NCI-H2029 (cell line): ENCODE results near the gene CFAP157.
A peak's percentile ranks its signal among the peaks of the same experiment; 100 is the strongest.
"Not testable (repeated sequence)": the region's sequence is repeated elsewhere in the genome, so short reads cannot be mapped to it uniquely, and the experiment has no call there.

Experiments
- DNase-seq: peaks from one replicate; lab custom pipeline; 2025; lab: John Stamatoyannopoulos, UW

CFAP157 gene

GRCh38 chr9:127735530-127736185, 28.9 kb downstream of the CFAP157 start:
- no peak for DNase-seq

- no peak for DNase-seq
These were observed 31.9 kb downstream of the CFAP157 start for GRCh38 chr9:127738666-127739065.

- no peak for DNase-seq
These were observed 33.0 kb downstream of the CFAP157 start for GRCh38 chr9:127739614-127740330.

- DNase-seq = peak; percentile 43
These were observed 35.1 kb downstream of the CFAP157 start for GRCh38 chr9:127741831-127742434.

GRCh38 chr9:127742435-127743088, 35.8 kb downstream of the CFAP157 start:
- peak; percentile 77 for DNase-seq

- no peak for DNase-seq
These were observed 37.8 kb downstream of the CFAP157 start for GRCh38 chr9:127744398-127745110.

- no peak for DNase-seq
These were observed 40.3 kb downstream of the CFAP157 start for GRCh38 chr9:127746959-127747569.

- no peak for DNase-seq
These were observed 42.5 kb downstream of the CFAP157 start for GRCh38 chr9:127749090-127749787.

- DNase-seq = no peak
These were observed 44.7 kb downstream of the CFAP157 start for GRCh38 chr9:127751269-127752054.

- DNase-seq = no peak
These were observed 46.4 kb downstream of the CFAP157 start for GRCh38 chr9:127753148-127753547.

GRCh38 chr9:127753622-127754021, 46.8 kb downstream of the CFAP157 start:
- DNase-seq = no peak

GRCh38 chr9:127754099-127755060, 47.6 kb downstream of the CFAP157 start:
- no peak for DNase-seq

GRCh38 chr9:127755061-127756060, 48.6 kb downstream of the CFAP157 start:
- DNase-seq = no peak

GRCh38 chr9:127756233-127756632, 49.4 kb downstream of the CFAP157 start:
- no peak for DNase-seq

- not testable (repeated sequence) for DNase-seq
These were observed 50.0 kb downstream of the CFAP157 start for GRCh38 chr9:127756776-127757175.

- DNase-seq = no peak
These were observed 52.1 kb downstream of the CFAP157 start for GRCh38 chr9:127758843-127759242.

GRCh38 chr9:127761061-127761460, 54.3 kb downstream of the CFAP157 start:
- no peak for DNase-seq

GRCh38 chr9:127761491-127761956, 54.7 kb downstream of the CFAP157 start:
- no peak for DNase-seq
